Measurements from ENCODE around the gene IFI27L1. TPM values are rescaled to one million over a fixed set of nuclear protein-coding genes. Genes with fewer than 3 reads are reported as not detected.

The IFI27L1 gene
- total and polyA plus RNA-seq, 4 donors, result 14.6 to 41.5 (median 19.9) TPM

DNA sequence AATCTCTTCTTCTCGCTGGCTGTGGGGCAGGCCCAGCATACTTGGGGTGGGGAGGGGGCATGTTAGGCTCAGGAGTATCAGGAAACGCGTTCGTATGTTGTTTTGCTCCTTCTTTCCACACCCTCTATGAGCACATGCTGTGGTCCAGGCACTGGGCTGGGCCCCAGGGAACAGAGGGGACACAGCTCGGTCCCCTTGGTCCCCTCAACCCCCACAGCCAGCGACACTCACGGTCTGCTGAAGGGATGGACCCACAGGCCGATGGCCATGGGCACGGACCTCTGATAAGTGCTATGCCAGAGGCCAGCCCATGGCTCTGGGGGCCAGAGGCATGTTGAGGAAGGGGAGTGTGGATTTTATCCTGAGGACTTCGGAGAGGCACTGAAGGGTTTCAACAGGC is 35.6 kb downstream of the IFI27L1 start:
- 85 to 87% methylated on average over 10 of the region's 10 CpGs for WGBS, 2 donors
- Histone ChIP-seq H3K27ac (ENCODE audit: low read depth in 1 of 2, low read length in 1 of 2) (no peak overlapping the region), H3K9ac (ENCODE audit: insufficient read depth in 1 of 2, low read length in 2 of 2) (no peak overlapping the region), H3K9me3 (ENCODE audit: control insufficient read depth in 4 of 4, insufficient read depth in 3 of 4, low read length in 3 of 4) (peaks cover 0 to 10% (median 3%) of the 10 kb centered on the region in 4 donors), H3K27me3 (ENCODE audit: control insufficient read depth in 3 of 3, insufficient read depth in 3 of 3, low read length in 2 of 3) (no peaks in the 10 kb centered on the region), H3K36me3 (ENCODE audit: control insufficient read depth in 4 of 4, insufficient read depth in 4 of 4, low read length in 4 of 4) (no peaks in the 10 kb centered on the region), H3K4me3 (no peak overlapping the region), H3K4me1 (ENCODE audit: control insufficient read depth in 5 of 5, insufficient read depth in 5 of 5, low read length in 5 of 5) (peaks cover 0 to 14% (median 5%) of the 10 kb centered on the region in 5 donors)
- no peak for DNase-seq
- ATAC-seq (ENCODE audit: insufficient read depth, low FRiP score), result no peak
- TF ChIP-seq, protein P1, sequence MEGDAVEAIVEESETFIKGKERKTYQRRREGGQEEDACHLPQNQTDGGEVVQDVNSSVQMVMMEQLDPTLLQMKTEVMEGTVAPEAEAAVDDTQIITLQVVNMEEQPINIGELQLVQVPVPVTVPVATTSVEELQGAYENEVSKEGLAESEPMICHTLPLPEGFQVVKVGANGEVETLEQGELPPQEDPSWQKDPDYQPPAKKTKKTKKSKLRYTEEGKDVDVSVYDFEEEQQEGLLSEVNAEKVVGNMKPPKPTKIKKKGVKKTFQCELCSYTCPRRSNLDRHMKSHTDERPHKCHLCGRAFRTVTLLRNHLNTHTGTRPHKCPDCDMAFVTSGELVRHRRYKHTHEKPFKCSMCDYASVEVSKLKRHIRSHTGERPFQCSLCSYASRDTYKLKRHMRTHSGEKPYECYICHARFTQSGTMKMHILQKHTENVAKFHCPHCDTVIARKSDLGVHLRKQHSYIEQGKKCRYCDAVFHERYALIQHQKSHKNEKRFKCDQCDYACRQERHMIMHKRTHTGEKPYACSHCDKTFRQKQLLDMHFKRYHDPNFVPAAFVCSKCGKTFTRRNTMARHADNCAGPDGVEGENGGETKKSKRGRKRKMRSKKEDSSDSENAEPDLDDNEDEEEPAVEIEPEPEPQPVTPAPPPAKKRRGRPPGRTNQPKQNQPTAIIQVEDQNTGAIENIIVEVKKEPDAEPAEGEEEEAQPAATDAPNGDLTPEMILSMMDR (IDR thresholded peaks at IDR 0.05; ENCODE audit: control extremely low read depth, extremely low read depth), result no peak

DNA sequence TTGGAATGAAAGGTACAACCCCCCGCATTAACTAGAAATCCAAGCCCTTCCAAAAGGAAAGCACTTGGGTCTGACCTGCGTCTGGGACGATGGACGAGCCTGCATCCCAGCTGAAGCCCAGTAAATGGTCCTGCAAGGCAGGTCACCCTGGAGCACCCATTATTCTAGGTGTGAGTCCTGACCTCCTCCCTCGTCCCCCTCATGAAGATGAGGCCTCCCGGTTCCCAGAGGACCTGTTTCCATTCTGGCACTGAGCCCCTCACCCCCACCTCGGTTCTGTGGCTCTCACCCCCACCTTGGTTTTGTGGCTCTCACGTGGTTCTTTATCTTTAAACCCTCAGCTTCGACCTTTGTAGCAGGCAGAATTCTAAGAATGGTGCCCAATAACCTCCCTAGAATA is 36.7 kb downstream of the IFI27L1 start:
- no peak for DNase-seq
- Histone ChIP-seq H3K9me3 (ENCODE audit: control insufficient read depth in 4 of 4, insufficient read depth in 3 of 4, low read length in 3 of 4) (peaks cover 0 to 10% (median 3%) of the 10 kb centered on the region in 4 donors), H3K27ac (ENCODE audit: low read depth in 1 of 2, low read length in 1 of 2) (no peak overlapping the region), H3K4me3 (no peak overlapping the region), H3K9ac (ENCODE audit: insufficient read depth in 1 of 2, low read length in 2 of 2) (no peak overlapping the region), H3K4me1 (ENCODE audit: control insufficient read depth in 5 of 5, insufficient read depth in 5 of 5, low read length in 5 of 5) (peaks cover 0 to 14% (median 5%) of the 10 kb centered on the region in 5 donors), H3K36me3 (ENCODE audit: control insufficient read depth in 4 of 4, insufficient read depth in 4 of 4, low read length in 4 of 4) (no peaks in the 10 kb centered on the region), H3K27me3 (ENCODE audit: control insufficient read depth in 3 of 3, insufficient read depth in 3 of 3, low read length in 2 of 3) (no peaks in the 10 kb centered on the region)
- WGBS, 2 donors, result 81 to 87% methylated on average over 9 of the region's 9 CpGs
- ATAC-seq (ENCODE audit: insufficient read depth, low FRiP score), result no peak
- TF ChIP-seq, protein P1 (IDR thresholded peaks at IDR 0.05; ENCODE audit: control extremely low read depth, extremely low read depth), result no peak

DNA sequence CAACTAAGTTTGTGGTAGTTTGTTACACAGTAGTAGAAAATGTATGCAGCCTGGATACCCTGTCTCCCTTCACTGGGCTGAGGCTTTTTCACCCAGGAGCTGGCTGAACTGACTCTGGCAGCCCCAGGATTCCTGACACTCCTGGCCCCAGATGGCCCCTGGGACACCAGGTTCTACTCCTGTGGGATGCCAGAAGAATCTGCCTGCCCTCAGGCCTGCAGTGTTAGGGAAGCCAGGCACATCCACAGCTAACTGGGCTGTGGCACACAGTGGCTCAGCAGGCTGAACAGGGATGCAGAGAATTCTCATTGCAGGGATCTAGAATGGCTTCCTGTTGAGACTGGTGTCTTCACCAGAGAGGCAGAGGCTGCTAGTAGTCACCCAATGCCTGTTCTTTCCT is 38.0 kb downstream of the IFI27L1 start:
- DNase-seq (no peak), ATAC-seq (ENCODE audit: insufficient read depth, low FRiP score) (no peak)
- TF ChIP-seq, protein P1 (IDR thresholded peaks at IDR 0.05; ENCODE audit: control extremely low read depth, extremely low read depth), result no peak
- H3K9ac ChIP-seq (ENCODE audit: insufficient read depth in 1 of 2, low read length in 2 of 2), result no peak overlapping the region
- no peak overlapping the region for H3K27ac ChIP-seq (ENCODE audit: low read depth in 1 of 2, low read length in 1 of 2)
- H3K9me3 ChIP-seq (ENCODE audit: control insufficient read depth in 4 of 4, insufficient read depth in 3 of 4, low read length in 3 of 4), result peaks cover 0 to 10% (median 3%) of the 10 kb centered on the region in 4 donors
- no peaks in the 10 kb centered on the region for H3K27me3 ChIP-seq (ENCODE audit: control insufficient read depth in 3 of 3, insufficient read depth in 3 of 3, low read length in 2 of 3)
- H3K36me3 ChIP-seq (ENCODE audit: control insufficient read depth in 4 of 4, insufficient read depth in 4 of 4, low read length in 4 of 4), result no peaks in the 10 kb centered on the region
- H3K4me3 ChIP-seq, result no peak overlapping the region
- H3K4me1 ChIP-seq (ENCODE audit: control insufficient read depth in 5 of 5, insufficient read depth in 5 of 5, low read length in 5 of 5), result peaks cover 0 to 14% (median 5%) of the 10 kb centered on the region in 5 donors
